WTC11 (cell line): Measurements from ENCODE around the gene RPS6KC1. TPM values are rescaled to one million over a fixed set of nuclear protein-coding genes. Genes with fewer than 3 reads are reported as not detected.

Source experiments
- ATAC-seq: fragments of 200-7000 bp; cut with Tn5 transposase; 2 replicates; pipeline ENCODE4 v1.10.0; 2021; ENCODE audit warnings: mild to moderate bottlenecking, moderate library complexity
- CTCF ChIA-PET: fragments of 300-600 bp; sonication (Branson Sonifier 250); formaldehyde crosslinking; loops from one replicate; lab custom pipeline; 2021; ENCODE audit warnings: antibody characterized with exemption; lab: Charles Lee
- POLR2A ChIA-PET: fragments of 350-600 bp; sonication (Branson Sonifier 250); formaldehyde crosslinking; loops from one replicate; lab custom pipeline; 2021; ENCODE audit warnings: antibody characterized with exemption; lab: Charles Lee
- DNase-seq: peaks from one replicate; pipeline ENCODE4 v3.0.0; 2021; ENCODE audit warnings: low spot score
- H3K27ac Mint-ChIP-seq: 2 replicates; pipeline ENCODE4 v1.8.0; 2021; ENCODE audit warnings: mixed read lengths
- H3K27me3 Mint-ChIP-seq: 2 replicates; pipeline ENCODE4 v1.8.0; 2021; ENCODE audit warnings: low read depth, mild to moderate bottlenecking, moderate library complexity, mixed read lengths
- H3K36me3 Mint-ChIP-seq: 2 replicates; pipeline ENCODE4 v1.8.0; 2021; ENCODE audit warnings: mixed read lengths
- H3K4me1 Mint-ChIP-seq: 2 replicates; pipeline ENCODE4 v1.8.0; 2022; ENCODE audit warnings: mixed read lengths
- H3K4me3 Mint-ChIP-seq: 2 replicates; pipeline ENCODE4 v1.8.0; 2021; ENCODE audit warnings: mild to moderate bottlenecking, moderate library complexity, mixed read lengths
- H3K9me3 Mint-ChIP-seq: 2 replicates; pipeline ENCODE4 v1.8.0; 2021; ENCODE audit warnings: mixed read lengths
- ARID4B ChIP-seq: sonication (generic); formaldehyde crosslinking; IDR thresholded peaks from 2 replicates; pipeline ENCODE4 v1.8.0; 2023; ENCODE audit warnings: missing genetic modification reagents, mild to moderate bottlenecking, borderline replicate concordance
- ATF3 ChIP-seq: sonication (generic); formaldehyde crosslinking; conservative IDR thresholded peaks from 2 replicates; pipeline ENCODE4 v1.8.1; 2022; ENCODE audit warnings: mild to moderate bottlenecking, missing genetic modification reagents
- EMX1 ChIP-seq: fragments of 250-450 bp; sonication (Bioruptor Pico); IDR thresholded peaks from 2 replicates; pipeline ENCODE4 v1.8.0; 2021; ENCODE audit warnings: mild to moderate bottlenecking
- ERG ChIP-seq: fragments of 250-450 bp; sonication (Bioruptor Pico); IDR thresholded peaks from 2 replicates; pipeline ENCODE4 v1.8.0; 2021; ENCODE audit warnings: mild to moderate bottlenecking
- GTF2I ChIP-seq: fragments of 250-450 bp; sonication (Bioruptor Pico); conservative IDR thresholded peaks from 2 replicates; pipeline ENCODE4 v1.4.0; 2021; ENCODE audit warnings: mild to moderate bottlenecking
- IRF1 ChIP-seq: sonication (generic); formaldehyde crosslinking; IDR thresholded peaks from 2 replicates; pipeline ENCODE4 v1.8.0; 2023; ENCODE audit warnings: missing genetic modification reagents
- IRF2 ChIP-seq: sonication (generic); formaldehyde crosslinking; IDR thresholded peaks from 2 replicates; pipeline ENCODE4 v1.8.0; 2022; ENCODE audit warnings: low read depth, missing genetic modification reagents, borderline replicate concordance
- OVOL2 ChIP-seq: fragments of 250-450 bp; sonication (Bioruptor Pico); IDR thresholded peaks from 2 replicates; pipeline ENCODE4 v1.9.0; 2021; ENCODE audit warnings: mild to moderate bottlenecking, borderline replicate concordance
- PRRX2 ChIP-seq: fragments of 250-450 bp; sonication (Bioruptor Pico); IDR thresholded peaks from 2 replicates; pipeline ENCODE4 v1.8.0; 2021; ENCODE audit warnings: mild to moderate bottlenecking
- RELA ChIP-seq: sonication (generic); formaldehyde crosslinking; IDR thresholded peaks from 2 replicates; pipeline ENCODE4 v1.8.1; 2022; ENCODE audit warnings: missing genetic modification reagents, mild to moderate bottlenecking, borderline replicate concordance
- SP1 ChIP-seq: sonication (generic); formaldehyde crosslinking; conservative IDR thresholded peaks from 2 replicates; pipeline ENCODE4 v1.8.1; 2022; ENCODE audit warnings: missing genetic modification reagents
- STAT6 ChIP-seq: sonication (generic); formaldehyde crosslinking; conservative IDR thresholded peaks from 2 replicates; pipeline ENCODE4 v1.8.1; 2023; ENCODE audit warnings: mild to moderate bottlenecking, low read depth, missing genetic modification reagents, moderate library complexity
- TEAD4 ChIP-seq: sonication (generic); formaldehyde crosslinking; IDR thresholded peaks from 2 replicates; pipeline ENCODE4 v1.8.0; 2022; ENCODE audit warnings: mild to moderate bottlenecking, missing genetic modification reagents
- ZNF263 ChIP-seq: sonication (generic); formaldehyde crosslinking; IDR thresholded peaks from 2 replicates; pipeline ENCODE4 v1.8.1; 2022; ENCODE audit warnings: low read depth, mild to moderate bottlenecking, moderate library complexity, missing genetic modification reagents
- ZNF317 ChIP-seq: sonication (generic); formaldehyde crosslinking; IDR thresholded peaks from 2 replicates; pipeline ENCODE4 v1.8.1; 2023; ENCODE audit warnings: low read depth, mild to moderate bottlenecking, moderate library complexity, missing genetic modification reagents, borderline replicate concordance
- total RNA-seq: library from RNA; stranded (reverse); gene quantifications from 3 replicates; pipeline ENCODE4 v1.2.3, GENCODE V29; 2021
- TF ChIP-seq, protein P1 (sequence below): sonication (generic); formaldehyde crosslinking; IDR thresholded peaks from 2 replicates; pipeline ENCODE4 v1.8.1; 2022; ENCODE audit warnings: low read depth, missing genetic modification reagents, borderline replicate concordance
- TF ChIP-seq, protein P2 (sequence below): sonication (generic); formaldehyde crosslinking; IDR thresholded peaks from 2 replicates; pipeline ENCODE4 v1.8.1; 2023; ENCODE audit warnings: mild to moderate bottlenecking, missing genetic modification reagents, borderline replicate concordance
- TF ChIP-seq, protein P3 (sequence below): sonication (generic); formaldehyde crosslinking; IDR thresholded peaks from 2 replicates; pipeline ENCODE4 v1.8.1; 2023; ENCODE audit warnings: mild to moderate bottlenecking, missing genetic modification reagents, moderate library complexity
- TF ChIP-seq, protein P4 (sequence below): sonication (generic); formaldehyde crosslinking; IDR thresholded peaks from 2 replicates; pipeline ENCODE4 v1.8.0; 2022; ENCODE audit warnings: mild to moderate bottlenecking, missing genetic modification reagents

Gene RPS6KC1
- total RNA-seq, 1 experiment from 2014 or later: 17.4 TPM

DNA sequence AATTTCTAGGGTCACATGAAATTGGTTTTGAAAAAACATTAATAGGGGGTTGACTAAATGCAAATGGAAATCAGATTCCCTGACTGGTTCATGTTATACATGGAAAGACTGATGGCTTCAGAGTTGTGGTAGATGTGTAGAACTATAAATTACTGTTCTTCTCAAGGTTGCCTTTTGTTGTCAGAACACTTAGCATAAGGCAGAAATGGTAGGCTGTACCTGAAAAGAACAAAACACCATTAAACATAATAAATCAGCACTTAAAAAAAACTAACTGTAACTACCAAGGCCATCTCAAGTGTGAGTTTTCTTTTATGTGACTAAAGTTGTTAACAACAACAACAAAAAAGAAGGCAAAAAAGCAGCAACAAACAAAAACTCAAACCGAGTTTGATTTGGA, 111.8 kb downstream of the RPS6KC1 start (continued):
- TF ChIP-seq OVOL2 (no peak), ERG (CRISPR knock-in tag) (no peak), STAT6 (no peak), EMX1 (CRISPR knock-in tag) (no peak), ARID4B (no peak)
- TF ChIP-seq, protein P1, sequence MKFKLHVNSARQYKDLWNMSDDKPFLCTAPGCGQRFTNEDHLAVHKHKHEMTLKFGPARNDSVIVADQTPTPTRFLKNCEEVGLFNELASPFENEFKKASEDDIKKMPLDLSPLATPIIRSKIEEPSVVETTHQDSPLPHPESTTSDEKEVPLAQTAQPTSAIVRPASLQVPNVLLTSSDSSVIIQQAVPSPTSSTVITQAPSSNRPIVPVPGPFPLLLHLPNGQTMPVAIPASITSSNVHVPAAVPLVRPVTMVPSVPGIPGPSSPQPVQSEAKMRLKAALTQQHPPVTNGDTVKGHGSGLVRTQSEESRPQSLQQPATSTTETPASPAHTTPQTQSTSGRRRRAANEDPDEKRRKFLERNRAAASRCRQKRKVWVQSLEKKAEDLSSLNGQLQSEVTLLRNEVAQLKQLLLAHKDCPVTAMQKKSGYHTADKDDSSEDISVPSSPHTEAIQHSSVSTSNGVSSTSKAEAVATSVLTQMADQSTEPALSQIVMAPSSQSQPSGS: no peak
- TF ChIP-seq, all 79 proteins: peak for 0

- POLR2A ChIA-PET: no interaction called here
- TF ChIP-seq PRRX2 (CRISPR knock-in tag): no peak
- TF ChIP-seq SP1: no peak
- TF ChIP-seq ZNF317 (CRISPR knock-in tag): no peak
- TF ChIP-seq RELA (CRISPR knock-in tag): no peak
- TF ChIP-seq, protein P2, sequence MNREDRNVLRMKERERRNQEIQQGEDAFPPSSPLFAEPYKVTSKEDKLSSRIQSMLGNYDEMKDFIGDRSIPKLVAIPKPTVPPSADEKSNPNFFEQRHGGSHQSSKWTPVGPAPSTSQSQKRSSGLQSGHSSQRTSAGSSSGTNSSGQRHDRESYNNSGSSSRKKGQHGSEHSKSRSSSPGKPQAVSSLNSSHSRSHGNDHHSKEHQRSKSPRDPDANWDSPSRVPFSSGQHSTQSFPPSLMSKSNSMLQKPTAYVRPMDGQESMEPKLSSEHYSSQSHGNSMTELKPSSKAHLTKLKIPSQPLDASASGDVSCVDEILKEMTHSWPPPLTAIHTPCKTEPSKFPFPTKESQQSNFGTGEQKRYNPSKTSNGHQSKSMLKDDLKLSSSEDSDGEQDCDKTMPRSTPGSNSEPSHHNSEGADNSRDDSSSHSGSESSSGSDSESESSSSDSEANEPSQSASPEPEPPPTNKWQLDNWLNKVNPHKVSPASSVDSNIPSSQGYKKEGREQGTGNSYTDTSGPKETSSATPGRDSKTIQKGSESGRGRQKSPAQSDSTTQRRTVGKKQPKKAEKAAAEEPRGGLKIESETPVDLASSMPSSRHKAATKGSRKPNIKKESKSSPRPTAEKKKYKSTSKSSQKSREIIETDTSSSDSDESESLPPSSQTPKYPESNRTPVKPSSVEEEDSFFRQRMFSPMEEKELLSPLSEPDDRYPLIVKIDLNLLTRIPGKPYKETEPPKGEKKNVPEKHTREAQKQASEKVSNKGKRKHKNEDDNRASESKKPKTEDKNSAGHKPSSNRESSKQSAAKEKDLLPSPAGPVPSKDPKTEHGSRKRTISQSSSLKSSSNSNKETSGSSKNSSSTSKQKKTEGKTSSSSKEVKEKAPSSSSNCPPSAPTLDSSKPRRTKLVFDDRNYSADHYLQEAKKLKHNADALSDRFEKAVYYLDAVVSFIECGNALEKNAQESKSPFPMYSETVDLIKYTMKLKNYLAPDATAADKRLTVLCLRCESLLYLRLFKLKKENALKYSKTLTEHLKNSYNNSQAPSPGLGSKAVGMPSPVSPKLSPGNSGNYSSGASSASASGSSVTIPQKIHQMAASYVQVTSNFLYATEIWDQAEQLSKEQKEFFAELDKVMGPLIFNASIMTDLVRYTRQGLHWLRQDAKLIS (CRISPR knock-in tag): no peak
- no peak for TF ChIP-seq IRF2 (CRISPR knock-in tag)
- TF ChIP-seq, protein P3, sequence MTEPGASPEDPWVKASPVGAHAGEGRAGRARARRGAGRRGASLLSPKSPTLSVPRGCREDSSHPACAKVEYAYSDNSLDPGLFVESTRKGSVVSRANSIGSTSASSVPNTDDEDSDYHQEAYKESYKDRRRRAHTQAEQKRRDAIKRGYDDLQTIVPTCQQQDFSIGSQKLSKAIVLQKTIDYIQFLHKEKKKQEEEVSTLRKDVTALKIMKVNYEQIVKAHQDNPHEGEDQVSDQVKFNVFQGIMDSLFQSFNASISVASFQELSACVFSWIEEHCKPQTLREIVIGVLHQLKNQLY: no peak
- TF ChIP-seq IRF1: no peak
- no peak for TF ChIP-seq OVOL2
- TF ChIP-seq GTF2I: no peak
- no peak for TF ChIP-seq ZNF263 (CRISPR knock-in tag)
- no peak for TF ChIP-seq ATF3 (CRISPR knock-in tag)
- no peak for TF ChIP-seq TEAD4
- TF ChIP-seq, protein P4, sequence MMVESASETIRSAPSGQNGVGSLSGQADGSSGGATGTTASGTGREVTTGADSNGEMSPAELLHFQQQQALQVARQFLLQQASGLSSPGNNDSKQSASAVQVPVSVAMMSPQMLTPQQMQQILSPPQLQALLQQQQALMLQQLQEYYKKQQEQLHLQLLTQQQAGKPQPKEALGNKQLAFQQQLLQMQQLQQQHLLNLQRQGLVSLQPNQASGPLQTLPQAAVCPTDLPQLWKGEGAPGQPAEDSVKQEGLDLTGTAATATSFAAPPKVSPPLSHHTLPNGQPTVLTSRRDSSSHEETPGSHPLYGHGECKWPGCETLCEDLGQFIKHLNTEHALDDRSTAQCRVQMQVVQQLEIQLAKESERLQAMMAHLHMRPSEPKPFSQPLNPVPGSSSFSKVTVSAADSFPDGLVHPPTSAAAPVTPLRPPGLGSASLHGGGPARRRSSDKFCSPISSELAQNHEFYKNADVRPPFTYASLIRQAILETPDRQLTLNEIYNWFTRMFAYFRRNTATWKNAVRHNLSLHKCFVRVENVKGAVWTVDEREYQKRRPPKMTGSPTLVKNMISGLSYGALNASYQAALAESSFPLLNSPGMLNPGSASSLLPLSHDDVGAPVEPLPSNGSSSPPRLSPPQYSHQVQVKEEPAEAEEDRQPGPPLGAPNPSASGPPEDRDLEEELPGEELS: no peak
Observed at GRCh38 chr1:213163278-213163711, 112.3 kb downstream of the RPS6KC1 start.

More at GRCh38 chr1:213163278-213163711, 112.3 kb downstream of the RPS6KC1 start:
- H3K4me1 Mint-ChIP-seq: no peaks in the 10 kb centered on the region
- no peak for ATAC-seq
- H3K36me3 Mint-ChIP-seq: peaks cover 6% of the 10 kb centered on the region
- no peak overlapping the region for H3K27ac Mint-ChIP-seq
- no peak overlapping the region for H3K4me3 Mint-ChIP-seq
- H3K27me3 Mint-ChIP-seq: no peaks in the 10 kb centered on the region
- CTCF ChIA-PET: no interaction called here
- no peak for DNase-seq
- H3K9me3 Mint-ChIP-seq: peaks cover 7% of the 10 kb centered on the region
